Myocyte (in vitro differentiated cells): Measurements from ENCODE around the gene ALDH1A3. TPM values are rescaled to one million over a fixed set of nuclear protein-coding genes. Genes with fewer than 3 reads are reported as not detected.

Source experiments
- DNase-seq: peaks from one replicate; pipeline ENCODE4 v3.0.0-alpha.2; 2012; ENCODE audit warnings: low read depth
- total RNA-seq: library from RNA; depleted of rRNA; stranded (reverse); fragments of >200 nt; gene quantifications from 2 replicates; pipeline ENCODE4 v1.2.3, GENCODE V29; 2014

The ALDH1A3 gene
- total RNA-seq, 1 donor from 2014 or later: not detected

DNA sequence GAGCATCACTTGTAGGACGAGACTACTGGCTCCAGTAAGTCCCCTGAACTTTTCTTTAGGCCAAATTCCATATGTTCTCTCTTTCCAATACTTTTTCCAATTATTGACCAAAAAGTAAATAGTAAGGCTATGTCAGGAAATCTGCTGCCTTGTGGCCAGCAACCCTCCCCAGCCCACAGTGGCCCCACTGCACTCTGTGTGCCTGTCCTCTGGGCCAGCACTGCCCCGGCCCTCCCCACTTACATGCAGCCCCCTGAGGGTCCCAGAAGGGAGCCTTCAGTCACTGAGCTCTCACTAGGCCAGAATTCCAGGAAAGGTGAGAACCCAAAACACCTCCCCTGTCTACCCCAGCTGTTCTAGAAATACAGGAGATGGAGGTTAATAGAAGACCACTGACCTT, 21.3 kb upstream of the ALDH1A3 start:
- DNase-seq: no peak

DNA sequence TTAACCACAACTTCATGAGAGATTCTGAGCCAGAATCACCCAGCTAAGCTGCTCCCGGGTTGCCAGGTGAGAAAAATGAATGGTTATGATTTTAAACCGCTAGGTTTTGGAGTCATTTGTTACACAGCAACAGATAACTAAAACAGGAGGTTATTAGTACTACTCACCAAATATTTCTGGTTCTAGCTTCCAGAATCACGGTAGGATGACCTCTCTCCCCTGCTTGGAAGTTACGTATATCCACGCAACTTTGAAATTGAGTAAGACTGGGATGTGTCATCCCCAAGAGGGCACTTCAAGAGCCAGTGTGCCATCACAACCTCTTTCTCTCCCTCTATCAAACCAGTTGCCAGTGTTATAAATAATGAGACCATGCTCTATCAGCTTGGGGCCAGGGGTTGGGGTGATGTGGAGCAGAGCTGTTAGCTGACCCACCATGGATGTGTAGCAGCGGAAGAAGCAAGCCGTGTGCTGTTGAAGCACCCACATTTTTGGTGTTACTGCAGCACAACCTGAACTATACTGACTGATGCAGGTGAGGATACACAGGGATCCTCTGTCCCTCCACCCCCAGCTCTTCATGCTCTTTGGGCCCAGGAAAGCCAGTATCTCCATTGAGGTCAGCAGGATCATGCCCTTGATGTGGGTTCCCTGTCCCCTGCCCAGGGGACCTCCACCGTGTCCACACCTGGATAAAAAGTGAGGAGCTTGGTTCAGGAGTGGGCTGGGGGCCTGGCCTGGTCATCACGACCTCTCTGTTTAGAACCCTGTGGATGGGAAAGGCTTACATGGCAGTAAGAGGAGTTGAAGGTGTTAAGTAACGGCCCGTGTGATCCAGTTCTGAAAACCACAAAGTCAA, 19.4 kb upstream of the ALDH1A3 start:
- DNase-seq: no peak

DNA sequence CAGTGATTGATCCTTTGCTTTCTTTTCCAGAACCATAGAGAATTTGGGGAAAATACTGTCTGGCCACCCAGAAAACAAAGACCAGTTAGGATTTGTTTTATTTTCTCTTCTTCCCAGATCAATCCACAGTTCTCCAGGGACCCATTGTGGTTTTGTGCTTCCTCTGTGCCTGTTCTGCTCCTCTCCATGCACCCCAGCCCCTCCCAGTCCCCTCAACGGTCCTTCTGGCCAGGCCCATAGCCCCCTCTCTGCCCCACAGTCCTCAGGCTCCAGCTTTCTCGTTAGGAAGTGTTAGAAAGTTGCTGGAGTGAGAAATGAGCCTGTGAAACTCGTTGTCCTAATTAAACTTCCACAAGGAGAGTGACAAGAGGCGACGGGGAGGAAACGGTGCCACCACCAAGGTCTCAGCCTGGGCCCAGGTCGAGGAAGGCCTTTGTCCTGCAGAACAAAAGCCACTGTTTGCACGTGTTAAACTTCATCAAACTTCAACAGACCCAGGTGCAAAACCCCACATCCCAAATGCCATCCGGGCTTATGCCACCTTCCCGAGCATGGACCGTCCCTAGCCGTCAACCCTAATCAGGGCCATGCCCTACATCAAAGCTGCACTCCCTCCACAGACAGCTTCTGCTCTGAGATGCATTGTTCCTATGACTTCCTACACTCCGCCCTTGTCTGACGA, 18.7 kb upstream of the ALDH1A3 start:
- DNase-seq: no peak

GRCh38 chr15:100861511-100861991, 18.1 kb upstream of the ALDH1A3 start:
- no peak for DNase-seq

DNA sequence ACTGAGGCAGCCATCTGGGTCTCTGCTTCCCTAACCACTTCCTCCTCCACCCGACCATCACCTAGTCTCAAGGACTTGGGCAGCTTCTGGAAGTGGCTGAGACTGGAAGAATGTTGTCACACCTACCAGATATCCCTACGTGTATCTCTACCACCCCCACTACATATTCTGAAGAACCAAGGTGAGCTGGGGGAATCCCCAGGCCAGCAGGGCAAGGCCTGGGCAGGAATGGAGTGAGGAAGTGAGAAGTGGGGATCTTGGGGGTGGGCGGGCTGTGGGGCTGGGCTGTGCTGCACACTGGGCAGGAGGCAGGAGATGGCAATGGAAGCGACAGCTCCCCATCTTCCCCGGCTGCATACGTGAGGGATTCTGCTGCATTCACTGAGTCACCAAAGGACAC, 17.5 kb upstream of the ALDH1A3 start:
- no peak for DNase-seq

DNA sequence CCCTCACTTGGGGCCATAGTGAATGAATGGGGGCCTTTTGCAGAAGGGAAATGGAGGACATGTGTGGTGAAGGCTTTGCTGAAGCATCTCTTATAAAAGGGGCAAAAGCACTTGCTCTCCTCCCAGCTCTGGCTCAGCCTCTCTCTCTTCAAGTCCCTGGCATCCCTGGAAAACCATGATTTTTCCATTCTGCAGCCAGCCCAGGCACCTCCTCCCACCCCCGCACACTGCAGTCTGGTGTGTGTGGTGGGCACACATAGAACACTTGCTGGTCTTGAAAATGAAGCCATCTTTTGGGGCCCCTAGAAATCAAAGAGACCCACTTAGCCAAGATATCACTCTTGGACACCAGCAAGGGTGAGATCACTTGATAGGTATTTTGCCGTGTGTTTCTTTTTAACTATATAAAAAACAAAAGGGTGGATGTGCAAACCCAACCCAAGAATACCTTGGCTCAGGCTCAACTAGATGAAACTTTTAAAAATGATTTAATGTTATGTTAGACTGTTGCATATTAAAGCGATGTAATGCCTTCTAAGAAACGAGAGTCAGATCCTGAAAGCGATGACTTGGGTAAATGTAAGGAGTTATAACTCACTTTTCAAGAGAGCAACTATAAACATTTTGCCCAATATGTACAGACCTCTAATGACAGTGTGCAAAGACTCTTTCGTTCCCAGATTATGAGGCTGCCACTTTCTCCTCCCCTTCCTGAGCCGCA, 16.4 kb upstream of the ALDH1A3 start:
- DNase-seq: no peak

GRCh38 chr15:100863796-100864267, 15.8 kb upstream of the ALDH1A3 start:
- peak; percentile 83 for DNase-seq

GRCh38 chr15:100866386-100867330, 13.0 kb upstream of the ALDH1A3 start:
- DNase-seq: no peak

- no peak for DNase-seq
Observed at GRCh38 chr15:100867433-100867832, 12.2 kb upstream of the ALDH1A3 start.

DNA sequence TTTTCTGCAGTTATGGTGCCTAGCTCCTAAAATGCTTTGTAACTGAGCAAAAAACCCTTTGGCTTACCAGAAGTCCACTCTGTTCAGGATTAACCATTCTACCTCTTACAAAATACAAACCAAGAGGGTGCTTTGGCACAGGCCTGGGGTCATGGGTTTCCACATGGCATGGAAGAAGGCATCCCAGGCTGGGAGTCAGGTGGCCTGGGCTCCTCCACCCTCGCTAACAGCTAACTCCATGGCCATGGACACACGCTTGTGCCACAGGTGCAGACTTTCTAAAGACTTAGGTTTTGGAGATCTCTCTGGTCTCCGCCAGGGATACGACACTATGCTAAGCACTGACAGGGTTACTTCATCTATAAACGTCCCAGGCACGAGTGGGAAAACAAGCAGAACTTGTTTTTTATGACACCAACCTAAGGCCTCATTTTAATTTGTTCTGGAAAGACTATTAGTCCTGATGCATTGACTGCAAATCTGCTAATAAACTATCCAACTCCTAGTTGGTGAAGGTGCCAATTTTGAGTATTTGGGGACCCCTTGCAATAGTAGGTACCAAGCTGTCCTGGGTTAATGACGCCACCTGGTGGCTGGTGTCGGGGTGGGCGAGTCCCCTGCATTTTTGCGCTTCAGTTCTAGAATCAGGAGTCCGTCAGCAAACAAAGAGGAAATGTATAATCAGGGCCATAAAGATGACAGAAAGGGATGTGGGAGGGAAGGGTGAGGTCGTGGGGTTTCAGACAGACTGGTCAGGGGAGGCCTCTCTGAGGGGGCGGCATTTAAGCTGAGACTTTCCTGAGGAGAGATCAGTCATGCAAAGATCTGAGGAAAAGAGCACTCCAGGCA, 10.3 kb upstream of the ALDH1A3 start:
- no peak for DNase-seq

DNA sequence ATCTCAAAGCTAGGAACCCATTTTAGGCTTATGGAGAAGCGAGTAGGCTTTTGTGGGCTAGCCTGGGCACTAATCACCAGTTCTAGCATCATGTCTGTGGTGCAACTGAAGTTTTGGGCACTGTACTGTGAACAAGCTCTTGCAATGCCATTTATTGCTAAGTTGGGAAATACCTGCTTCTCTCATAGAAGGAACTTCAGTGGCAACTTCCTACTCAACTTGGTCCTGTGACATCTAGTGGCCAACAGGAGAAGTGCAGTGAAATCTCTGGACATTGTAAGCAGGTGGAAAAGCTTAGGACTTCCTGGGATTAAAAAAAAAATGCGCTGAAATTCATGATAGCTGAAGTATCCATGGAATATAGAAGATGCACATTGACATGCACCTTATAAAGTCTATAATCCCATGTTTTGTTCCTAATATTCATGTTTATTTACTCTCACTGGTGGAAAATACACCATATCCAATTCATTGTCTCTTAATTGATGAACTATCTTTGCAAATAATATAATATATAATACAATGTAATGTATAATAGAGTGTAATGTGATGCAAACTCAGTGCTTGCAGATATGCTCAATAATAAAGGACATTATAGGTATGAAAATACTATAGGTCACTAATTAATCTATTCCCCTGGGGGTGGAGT, 6.5 kb upstream of the ALDH1A3 start:
- DNase-seq: peak; percentile 81

DNA sequence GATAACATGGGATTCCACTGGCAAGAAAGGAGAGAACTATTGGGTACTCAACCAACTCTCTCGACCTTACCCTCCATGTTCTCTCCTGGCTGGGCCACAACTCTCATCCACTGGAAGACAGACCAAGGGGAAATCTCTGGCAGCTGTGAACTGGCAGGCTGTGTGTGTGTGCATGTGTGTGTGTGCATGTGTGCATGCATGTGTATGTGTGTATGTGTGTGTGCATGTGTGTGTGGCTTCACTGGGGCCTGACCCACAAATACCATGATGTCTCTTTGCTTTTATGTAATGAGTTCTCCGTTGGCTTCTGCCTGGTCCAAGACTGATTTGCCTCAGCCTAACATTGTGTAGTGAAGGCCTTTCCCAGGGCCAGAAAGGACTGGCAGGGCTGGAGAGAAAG, 4.1 kb upstream of the ALDH1A3 start:
- DNase-seq: no peak

GRCh38 chr15:100875976-100876375, 3.7 kb upstream of the ALDH1A3 start:
- no peak for DNase-seq

GRCh38 chr15:100877551-100877950, 2.1 kb upstream of the ALDH1A3 start:
- DNase-seq: no peak

- DNase-seq: no peak
Observed at GRCh38 chr15:100878130-100878529, 1.5 kb upstream of the ALDH1A3 start.

DNA sequence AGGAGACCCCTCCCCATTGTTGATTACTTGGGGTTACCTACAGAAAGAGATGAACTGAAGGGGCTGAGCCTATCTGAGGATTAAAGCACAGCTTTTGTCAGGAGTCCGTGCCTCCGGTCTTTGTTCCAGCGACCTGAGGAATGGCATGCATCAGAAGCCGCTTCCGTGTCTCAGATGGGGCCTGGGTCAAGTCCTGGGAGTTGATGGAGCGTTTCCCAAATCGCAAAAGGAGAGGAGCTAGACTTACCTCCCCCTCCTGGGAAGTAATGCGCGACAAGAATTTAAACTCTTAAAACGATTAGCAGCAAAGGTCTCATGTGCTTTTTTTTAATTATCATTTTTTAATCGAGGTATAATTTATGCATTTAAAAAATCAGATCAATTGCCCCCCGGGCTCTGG, 983 bp upstream of the ALDH1A3 start:
- no peak for DNase-seq

DNA sequence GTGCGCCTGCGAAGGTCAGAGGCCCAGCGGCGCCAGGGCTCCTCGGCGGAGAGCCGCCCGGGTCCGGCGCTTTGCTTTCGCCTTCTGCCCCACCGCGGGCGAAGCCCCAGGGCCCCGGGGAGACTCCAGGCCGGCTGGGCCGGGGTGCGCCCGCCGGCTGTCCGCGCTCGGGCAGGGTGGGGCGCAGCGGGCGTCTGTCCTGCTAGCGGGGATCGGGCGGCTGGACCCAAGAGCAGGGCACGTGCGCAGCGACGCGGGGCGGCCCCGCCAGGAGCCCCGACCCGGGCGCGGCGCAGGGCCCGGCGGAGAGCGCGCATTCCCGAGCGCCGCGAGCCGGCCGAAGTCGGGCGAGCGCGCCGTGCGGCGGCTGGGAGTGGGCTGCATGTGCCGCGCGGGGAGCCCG, 569 bp upstream of the ALDH1A3 start:
- DNase-seq: no peak

- no peak for DNase-seq
Observed at GRCh38 chr15:100880139-100880896, 687 bp downstream of the ALDH1A3 start.

DNA sequence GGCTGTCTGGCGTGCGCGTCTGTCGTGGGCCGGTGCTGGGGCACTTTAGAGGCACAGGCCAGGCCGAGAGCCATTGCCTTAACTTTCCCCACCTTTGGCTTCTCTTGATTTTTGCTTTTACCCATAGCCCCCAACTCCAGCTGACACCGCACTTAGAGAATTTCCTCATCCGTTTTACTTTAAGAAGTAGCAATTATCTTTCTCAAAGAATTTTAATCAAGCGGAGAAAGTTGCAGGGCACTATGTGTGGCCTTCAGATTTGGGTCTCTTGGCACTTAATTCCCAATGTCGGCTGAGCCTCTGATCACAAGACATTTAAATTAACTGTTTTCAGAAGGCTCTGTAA, 1.2 kb downstream of the ALDH1A3 start:
- DNase-seq: no peak
